ENCODE data around the gene PORCN.

GRCh38 chrX:48472225-48472624 lies 36.6 kb upstream of the PORCN start:
- TF ChIP-seq REST (IDR thresholded peaks at IDR 0.05; ENCODE audit: insufficient read depth in 1 of 2, low read depth in 2 of 2, low read length in 2 of 2) (no peak), POLR2AphosphoS5 (IDR thresholded peaks at IDR 0.05; ENCODE audit: low read depth, low read length) (no peak)

Measured in PFSK-1 (cell line).